Activated naive CD4-positive, alpha-beta T cell treated with anti-CD3 and anti-CD28 coated beads, Interleukin-2, amount 10 ng/mL, durations not matched to agents 5 hours and 36 hours (primary cell): ENCODE data around the gene DDB1. TPM values are rescaled to one million over a fixed set of nuclear protein-coding genes. Genes with fewer than 3 reads are reported as not detected.

Source experiments
- total RNA-seq, 2 experiments: library from RNA; stranded (reverse); gene quantifications; one replicate each; pipeline ENCODE4 v1.2.3, GENCODE V29; 2021

The DDB1 gene
- 100 to 1,000 TPM; 177 to 178 TPM for total RNA-seq

DNA sequence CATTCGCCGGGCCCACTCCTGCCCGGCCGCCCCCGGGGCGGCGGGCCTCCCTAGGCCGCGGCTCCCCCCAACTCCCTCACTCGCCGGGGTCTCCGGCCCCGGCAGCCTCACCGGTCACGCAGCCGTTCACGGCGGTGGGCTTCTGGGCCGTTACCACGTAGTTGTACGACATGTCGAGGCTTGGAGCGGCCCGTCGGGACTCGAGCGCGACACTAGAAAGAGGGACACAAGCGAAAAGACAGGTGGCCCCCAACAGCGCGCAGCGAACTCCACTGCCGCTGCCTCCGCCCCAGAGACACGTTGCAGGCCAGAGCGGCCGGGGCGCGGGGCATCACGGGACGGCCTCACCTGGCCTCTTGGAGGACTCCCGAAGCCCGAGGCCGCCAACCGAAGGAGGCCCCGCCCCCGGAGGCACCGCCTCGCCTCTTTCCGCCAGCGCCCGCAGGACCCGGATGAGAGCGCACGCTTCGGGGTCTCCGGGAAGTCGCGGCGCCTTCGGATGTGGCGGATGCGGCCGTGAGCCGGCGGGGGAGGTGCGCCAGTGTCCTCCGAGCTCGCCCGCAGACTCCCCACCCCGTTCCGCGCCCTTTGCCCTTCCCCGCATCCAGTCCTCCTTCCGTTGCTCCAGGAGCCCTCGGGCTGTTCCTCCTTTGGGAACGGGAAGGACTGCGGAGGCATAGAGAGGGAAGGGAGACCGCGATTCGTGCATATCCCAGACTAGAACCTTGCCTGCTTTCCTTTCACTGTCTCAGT lies at the start of gene DDB1, which contains the start of gene TKFC:
Gene DDB1, minus strand, starts transcription at position 309 of the 753 bp plus-strand sequence. Its CDS starts 137 bp downstream, at position 172.
Gene TKFC, plus strand, starts transcription at position 432 of the 753 bp plus-strand sequence. CDS start 1,501 bp downstream, outside the sequence.

DNA sequence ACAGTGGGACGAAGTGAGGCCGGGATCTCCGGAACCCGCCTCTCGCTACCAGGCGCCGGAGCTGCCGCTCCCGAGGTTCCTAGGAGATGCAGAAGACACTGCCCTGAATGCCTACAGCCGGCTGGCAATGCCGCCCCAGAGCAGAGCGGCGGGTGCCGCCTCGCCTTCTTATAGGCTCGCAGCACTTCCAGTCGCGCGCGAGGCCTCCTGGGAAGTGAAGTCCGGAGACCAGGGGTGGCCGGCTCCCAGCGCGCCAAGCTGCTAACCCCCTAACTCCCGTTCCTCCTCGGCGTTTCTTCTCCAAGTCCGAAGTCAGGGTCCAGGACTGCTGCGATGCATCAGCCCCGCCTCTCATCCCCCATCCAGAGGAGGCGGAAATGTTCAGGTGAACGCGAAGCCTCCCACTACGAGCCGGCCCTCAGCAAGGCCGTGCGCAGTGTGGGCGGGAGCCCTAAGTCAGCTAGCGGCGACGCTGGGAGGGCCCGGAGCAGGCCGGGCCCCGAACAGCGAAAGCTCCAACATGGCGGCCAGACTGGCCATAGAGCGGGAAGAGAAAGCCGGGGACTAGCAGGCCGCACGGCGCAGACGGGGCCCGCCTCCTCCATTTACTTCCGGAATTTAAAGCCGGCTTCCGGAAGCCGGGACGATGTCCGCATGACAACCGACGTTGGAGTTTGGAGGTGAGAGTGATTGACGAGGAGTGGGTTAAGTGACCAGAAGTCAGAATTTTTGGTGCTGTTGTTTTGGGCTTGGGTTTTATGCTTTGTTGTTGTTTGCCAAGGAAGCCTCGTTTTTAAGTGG lies 29.0 kb upstream of the DDB1 start, which contains the start of the genes CYB561A3 and TMEM138:
Gene CYB561A3, minus strand, starts transcription at position 142 of the 801 bp plus-strand sequence. CDS start 5,169 bp downstream, outside the sequence.
Gene TMEM138, plus strand, starts transcription at position 634 of the 801 bp plus-strand sequence. CDS start 2,017 bp downstream, outside the sequence.

DNA sequence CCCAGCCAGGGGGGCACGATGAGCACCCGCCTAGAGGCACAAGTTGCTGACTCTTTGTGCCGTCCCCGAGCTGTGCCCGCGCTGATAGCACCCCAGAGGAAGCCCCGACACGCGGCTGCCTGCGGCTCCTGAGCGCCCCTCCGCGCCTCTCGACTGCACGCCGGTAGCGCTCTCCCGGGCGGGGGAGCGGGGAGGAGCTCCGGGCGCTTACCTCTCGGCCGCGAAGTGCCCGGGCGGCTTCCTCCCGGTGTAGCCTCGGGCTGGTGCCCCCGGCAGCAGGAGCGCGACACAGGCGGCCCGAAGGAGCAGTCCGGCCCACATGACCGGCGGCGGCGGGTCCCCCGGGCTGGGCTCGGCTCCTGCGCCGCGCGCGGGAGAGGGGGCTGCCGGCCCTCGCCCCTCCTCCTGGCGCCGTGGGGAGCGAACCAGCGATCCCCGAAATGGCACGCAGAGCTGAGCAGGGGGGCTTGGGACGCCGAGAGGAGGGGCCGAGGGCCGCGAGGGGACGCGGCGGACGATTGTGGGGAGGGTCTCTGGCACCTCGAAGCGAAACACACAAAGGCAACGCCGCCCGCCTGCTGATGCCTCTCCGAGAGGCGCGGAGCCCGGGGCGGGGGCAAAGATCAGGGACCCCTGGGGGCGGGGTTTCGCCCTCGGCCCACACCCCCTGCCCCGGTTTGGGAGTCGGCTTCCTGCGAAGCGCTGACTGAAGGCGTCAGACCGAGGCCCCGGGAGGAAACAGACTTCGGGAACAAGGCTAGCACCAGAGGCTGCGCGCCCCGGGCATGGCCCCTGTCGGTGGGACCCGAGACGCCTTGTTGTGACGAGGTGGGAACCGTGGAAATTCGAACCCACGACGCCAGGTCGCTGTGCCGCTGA lies 37.9 kb downstream of the DDB1 start, which contains the start of gene VWCE:
Gene VWCE, minus strand, starts transcription at position 600 of the 879 bp plus-strand sequence. Its CDS starts 279 bp downstream, at position 321.

Other genes starting within 250 kb of the DDB1 start
- gene CD5, start 230.6 kb downstream of the DDB1 start, total RNA-seq = 100 to 1,000 TPM; 393 to 405 TPM
- 1 to 10 TPM; 5.0 to 6.2 TPM for gene VPS37C, start 171.7 kb downstream of the DDB1 start, total RNA-seq
- not detected for gene PGA3, start 129.6 kb downstream of the DDB1 start, total RNA-seq
- not detected for gene PGA4, start 110.8 kb downstream of the DDB1 start, total RNA-seq
- gene PGA5, start 91.9 kb downstream of the DDB1 start, total RNA-seq = not detected
- 1 to 10 TPM; 2.5 to 2.6 TPM for gene VWCE, start 37.8 kb downstream of the DDB1 start, total RNA-seq
- 10 to 100 TPM; 41.8 to 42.9 TPM for gene TKFC, start 123 bp upstream of the DDB1 start, total RNA-seq
- gene CYB561A3, start 28.8 kb upstream of the DDB1 start, total RNA-seq = 10 to 100 TPM; 35.6 to 43.0 TPM
- gene TMEM138, start 29.3 kb upstream of the DDB1 start, total RNA-seq = 10 to 100 TPM; 39.1 to 44.6 TPM
- gene TMEM216, start 59.5 kb upstream of the DDB1 start, total RNA-seq = 1 to 10 TPM; 6.6 to 8.6 TPM
- 10 to 100 TPM; 88.1 to 94.0 TPM for gene CPSF7, start 96.9 kb upstream of the DDB1 start, total RNA-seq
- 10 to 100 TPM; 46.4 to 47.5 TPM for gene SDHAF2, start 97.0 kb upstream of the DDB1 start, total RNA-seq
- not detected for gene LRRC10B, start 175.6 kb upstream of the DDB1 start, total RNA-seq
- gene SYT7, start 248.0 kb upstream of the DDB1 start, total RNA-seq = not detected